Measurements from ENCODE around the gene LCN15.
A peak's percentile ranks its signal among the peaks of the same experiment; 100 is the strongest.
"Not testable (repeated sequence)": the region's sequence is repeated elsewhere in the genome, so short reads cannot be mapped to it uniquely, and the experiment has no call there.

LCN15 gene

DNA sequence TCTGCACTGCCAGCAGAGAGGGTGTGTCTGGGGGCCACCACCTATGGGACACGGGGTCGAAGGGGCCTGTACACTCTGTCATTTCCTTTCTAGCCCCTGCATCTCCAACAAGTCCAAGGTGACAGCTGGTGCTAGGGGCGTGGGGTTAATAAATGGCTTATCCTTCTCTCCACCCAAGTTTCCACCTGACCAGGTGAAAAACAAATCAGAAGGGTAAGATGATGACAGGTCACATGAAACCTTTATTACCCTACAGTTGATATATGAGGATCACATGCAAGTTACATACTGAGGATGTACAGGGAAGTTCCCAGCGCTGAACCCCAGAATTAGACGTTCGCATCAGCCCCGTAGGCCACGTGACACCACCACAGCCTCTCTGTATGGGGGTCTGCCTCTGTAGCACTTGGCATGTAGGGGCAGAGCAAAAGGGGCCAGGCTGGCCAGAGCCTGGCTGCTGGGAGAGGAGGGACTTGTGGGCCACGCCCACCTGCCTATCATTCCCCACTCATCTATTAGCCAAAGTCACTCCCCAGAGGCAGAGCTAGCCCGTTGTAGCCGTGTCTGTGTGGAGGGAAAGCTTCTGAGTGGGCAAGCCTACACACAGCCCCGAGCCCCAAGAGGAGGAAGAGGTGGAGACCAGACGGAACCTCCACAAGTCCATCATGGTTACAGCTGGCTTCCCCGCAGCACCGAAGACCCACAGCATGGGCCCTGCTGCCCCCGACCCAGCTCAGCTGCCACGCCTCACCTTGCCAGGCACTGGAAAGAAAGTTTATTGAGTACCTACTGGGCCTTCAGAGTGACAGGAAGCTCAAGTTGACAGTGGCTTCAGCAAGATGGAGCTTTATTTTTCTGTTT, 29.0 kb upstream of the LCN15 start:
- no peak for DNase-seq

DNA sequence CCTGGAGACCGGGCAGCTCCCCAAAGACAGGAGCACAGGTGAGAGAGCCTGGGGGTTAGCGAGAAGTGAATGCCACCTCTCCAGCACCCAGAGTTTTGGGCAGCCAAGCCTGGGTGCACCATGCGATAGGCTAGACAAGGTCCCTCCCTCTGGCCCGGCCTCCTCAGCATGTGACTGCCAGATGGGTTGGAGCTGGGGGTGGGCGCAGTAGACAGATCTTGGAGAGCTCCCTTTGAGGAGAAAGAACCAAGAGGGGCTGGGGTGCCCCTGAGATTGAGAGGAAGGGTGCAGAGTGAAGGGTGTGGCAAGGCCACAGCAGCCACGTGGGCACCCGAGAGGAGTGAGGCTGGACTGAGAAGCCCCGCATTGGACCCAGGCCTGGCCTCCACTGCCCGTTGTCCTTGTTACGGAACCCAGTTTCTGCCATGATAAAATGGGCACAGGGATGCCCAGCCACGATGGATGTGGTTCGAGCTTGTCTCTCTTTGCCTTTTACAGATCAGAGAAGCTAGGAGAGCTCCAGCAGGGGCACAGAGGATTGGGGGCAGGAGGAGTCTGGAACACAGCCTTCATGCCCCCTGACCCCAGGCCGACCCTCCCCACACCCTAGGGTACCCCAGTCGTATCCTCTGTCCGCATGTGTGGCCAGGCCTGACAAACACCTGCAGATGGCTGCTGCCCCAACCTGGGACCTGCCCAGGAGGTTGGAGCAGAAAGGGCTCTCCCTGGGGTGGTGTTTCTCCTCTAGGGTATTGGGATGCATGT, 28.2 kb upstream of the LCN15 start:
- no peak for DNase-seq

DNA sequence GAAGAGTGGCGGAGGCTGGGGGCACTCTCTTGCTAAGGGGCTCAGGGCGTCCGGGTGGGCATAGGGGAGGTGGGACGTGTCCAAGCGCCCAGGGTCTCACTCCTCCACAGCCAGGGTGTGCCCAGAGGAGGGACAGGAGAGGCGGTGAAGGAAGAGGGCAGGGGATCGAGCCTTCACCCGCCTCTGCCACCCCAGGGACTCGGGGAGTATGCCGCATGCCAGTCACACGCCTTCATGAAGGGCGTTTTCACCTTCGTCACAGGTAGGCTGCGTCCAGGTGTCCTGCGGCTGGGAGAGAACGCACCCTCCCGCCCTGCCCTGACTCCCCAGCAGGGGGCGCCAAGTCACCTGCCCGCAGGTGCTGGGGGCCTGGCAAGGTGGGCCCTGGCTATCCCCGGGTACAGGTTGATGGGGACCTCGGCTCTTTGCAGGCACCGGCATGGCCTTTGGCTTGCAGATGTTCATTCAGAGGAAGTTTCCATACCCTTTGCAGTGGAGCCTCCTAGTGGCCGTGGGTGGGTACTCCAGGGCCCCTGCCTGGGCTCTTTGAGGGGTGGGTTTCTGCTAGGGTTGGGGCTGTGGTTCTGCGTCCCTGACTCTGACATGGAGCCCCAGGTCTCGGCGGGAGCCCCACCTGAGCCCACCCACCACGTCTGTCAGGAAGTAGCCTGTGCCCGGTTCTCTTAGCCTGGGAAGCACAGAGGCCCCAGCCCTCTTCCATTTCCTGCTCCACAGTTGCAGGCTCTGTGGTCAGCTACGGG, 27.4 kb upstream of the LCN15 start:
- DNase-seq: peak; percentile 73

DNA sequence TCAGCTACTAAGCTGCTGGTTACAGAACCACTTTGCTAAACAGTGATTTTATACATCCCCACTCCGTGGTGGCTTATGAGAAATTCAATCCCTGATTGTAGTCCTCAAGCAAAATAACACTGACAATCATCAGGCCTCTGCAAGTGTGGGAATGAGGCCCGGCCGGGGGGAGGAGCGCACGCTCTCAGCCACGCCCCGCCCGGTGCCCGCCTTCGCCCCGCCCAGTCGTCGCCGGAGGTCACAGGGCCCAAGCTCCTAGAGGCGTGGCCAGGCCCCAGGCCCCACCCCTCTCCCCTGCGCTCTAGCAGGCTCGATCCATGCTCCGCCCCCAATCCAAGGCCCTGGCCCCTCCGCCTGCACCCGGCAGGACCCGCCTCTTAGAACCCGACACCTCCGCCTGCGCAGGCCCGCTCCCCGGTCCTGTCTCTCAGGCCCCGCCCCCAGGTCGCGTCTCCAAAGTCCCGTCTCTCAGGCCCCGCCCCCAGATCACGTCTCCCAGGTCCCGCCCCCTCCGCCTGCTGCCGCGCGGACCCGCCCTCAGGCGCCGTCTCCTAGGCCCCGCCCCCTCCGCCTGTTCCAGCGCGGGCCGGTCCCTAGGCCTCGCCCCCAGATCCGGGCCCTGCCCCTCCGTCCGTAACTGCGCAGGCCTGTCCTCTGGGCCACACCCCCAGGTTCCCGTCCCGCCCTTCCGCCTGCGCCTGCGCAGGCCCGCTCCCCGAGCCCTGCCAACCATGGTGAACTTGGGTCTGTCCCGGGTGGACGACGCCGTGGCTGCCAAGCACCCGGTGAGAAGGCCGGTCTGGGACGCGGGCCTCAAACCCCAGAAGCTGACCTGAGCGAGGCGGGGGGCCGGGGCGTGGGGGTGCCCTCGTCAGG, 26.6 kb upstream of the LCN15 start, which contains the start of gene TMEM141:
Gene TMEM141, plus strand, starts transcription at position 705 of the 876 bp plus-strand sequence. Its CDS starts 27 bp downstream, at position 732.
- DNase-seq: peak; percentile 100

DNA sequence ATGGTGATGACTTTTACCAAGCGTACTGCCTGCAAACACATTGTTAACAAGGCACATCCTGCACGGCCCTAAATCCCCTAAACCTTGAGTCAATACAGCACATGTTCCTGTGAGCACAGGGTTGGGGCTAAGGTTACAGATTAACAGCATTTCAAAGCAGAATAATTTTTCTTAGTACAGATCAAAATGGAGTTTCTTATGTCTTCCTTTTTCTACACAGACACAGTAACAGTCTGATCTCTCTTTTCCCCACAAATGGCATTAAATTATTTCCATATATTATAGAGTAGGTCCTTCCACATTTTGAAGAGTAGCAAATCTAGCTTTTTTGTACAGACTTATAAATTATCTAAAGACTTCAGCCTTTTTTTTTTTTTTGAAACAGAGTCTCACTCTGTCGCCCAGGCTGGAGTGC, 25.2 kb upstream of the LCN15 start:
- no peak for DNase-seq

DNA sequence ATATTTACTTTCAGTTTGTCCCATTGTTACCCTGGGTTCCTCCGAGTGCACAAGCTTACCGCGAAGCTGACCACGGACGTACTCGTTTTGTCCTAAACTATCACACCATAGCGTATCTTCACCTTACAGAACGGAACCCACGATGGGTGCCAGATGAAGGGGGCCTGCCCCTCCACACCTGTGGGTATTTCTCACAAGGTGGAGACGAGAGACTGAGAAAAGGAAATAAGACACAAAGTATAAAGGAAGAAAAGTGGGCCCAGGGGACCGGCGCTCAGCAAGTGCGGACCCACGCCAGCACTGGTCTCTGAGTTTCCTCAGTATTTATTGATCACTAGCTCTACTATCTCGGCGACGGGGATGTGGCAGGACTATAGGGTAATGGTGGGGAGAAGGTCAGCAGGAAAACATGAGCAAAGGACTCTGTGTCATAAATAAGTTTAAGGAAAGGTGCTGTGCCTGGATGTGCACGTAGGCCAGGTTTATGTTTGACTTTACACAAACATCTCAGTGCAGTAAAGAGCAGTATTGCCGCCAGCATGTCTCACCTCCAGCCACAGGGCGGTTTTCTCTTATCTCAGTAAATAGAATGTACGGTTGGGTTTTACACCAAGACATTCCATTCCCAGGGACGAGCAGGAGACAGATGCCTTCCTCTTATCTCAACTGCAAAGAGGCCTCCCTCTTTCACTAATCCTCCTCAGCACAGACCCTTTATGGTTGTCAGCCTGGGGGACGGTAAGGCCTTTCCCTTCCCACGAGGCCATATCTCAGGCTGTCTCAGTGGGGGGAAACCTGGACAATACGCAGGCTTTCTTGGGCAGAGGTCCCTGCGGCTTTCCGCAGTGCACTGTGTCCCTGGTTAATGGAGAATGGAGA, 24.6 kb upstream of the LCN15 start:
- not testable (repeated sequence) for DNase-seq

DNA sequence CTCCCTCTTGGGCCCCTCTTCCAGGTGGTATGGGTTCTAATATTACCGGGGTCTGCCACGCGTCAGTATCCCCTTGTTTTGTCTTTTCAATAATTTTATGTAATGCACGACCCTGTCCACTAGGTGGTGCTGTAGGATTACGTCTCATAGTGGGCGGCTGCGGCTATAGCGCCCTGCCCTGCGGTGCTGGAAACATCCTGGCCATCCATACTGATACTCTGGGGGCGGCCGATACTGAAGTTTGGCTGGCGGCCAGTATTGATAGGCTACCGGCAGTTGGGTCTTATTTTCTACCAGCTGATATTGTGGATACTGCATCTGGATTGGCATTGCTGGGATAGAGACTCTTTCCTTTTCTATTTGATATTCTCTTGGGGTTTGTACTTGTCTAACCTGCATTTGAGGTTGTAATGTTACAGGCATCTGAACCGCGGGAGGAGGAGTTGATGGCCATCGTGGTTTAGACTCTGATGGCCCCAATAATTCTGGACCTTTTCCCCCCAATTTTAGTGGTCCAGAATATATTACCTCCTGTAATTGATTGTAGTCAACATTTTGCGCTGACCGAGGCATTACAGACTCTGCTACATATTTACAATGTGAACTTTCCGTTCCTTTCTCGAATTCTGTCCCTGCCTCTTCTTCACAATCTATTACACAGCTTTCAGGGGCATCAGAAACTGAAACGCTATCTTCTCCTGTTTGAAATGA, 23.5 kb upstream of the LCN15 start:
- peak; percentile 80 for DNase-seq

DNA sequence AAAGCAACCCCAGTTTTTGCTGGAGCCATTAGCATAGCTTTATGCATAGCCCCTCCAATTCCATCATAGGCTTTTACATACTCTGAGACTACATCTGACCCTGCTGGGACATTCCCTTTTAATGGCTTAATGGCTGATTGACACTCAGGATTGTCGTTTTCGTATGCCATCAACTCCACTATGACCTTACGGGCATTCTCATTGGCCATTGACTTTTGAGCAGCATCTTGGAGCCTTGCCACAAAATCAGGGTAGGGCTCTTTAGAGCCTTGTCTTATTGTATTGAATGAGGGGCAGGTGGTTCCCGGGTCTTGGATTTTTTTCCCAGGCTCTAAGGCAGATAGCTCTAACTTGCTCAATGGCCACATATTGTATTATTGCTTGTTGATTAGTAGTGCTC, 22.7 kb upstream of the LCN15 start:
- DNase-seq: not testable (repeated sequence)

DNA sequence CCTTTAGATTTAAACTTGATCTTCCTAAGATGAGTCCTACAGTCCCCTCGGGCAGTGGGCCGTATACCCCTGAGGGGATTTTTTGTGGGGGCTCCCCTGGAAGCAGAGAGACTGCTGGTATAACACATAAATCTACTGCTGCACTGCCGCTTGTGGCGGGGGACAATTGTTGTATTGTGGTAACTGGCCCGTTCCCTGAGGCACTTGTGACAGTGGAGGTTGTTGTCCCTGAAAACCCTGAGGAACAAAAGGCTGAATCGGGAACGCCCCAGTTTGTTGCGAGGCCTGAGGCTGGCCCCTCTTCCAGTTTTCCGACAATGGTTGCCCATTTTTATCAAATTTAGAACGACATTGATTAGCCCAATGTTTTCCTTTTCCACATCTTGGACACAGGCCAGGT, 22.1 kb upstream of the LCN15 start:
- DNase-seq: no peak

DNA sequence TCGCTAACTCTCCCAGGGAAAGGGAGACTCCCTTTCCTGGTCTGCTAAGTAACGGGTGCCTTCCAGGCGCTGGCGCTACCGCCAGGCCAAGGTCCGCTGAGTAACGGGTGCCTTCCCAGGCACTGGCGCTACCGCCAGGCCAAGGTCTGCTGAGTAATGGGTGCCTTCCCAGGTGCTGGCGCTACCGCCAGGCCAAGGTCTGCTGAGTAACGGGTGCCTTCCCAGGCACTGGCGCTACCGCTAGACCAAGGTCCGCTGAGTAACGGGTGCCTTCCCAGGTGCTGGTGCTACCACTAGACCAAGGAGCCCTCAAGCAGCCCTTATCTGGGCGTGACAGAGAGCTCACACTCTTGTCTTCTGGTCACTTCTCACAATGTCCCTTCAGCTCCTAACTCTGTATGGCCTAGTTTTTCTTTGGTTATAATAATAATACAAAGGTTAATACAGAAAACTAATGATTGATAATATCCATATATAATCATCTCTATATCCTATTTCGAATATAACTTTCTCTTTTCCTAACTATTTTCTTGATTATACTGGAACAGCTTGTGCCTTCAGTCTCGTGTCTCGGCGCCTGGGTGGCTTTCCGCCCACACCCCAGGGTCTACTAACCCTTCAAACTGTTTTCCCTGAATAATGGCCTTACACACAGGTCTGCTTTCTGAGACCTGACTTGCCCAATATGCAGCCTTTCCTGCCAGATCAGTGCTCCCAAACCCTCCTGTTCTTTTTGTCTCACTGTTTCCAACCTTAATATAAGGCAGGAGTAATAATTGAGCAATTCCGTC, 21.4 kb upstream of the LCN15 start:
- not testable (repeated sequence) for DNase-seq

DNA sequence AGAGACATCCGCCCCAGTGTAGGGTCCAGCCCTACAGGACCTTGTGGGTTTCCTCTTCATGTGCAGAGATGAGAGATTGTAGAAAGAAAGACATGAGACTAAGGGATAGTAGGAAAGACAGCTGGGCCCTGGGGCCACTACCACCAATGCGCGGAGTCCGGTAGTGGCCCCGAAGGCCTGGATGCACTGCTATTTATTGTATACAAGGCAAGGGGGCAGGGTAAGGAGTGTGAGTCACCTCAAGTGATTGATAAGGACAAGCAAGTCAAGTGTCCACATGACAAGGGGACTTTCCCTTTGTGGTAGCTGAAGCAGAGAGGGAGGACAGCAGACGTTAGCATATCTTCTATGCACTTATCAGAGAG, 20.7 kb upstream of the LCN15 start:
- DNase-seq: no peak

DNA sequence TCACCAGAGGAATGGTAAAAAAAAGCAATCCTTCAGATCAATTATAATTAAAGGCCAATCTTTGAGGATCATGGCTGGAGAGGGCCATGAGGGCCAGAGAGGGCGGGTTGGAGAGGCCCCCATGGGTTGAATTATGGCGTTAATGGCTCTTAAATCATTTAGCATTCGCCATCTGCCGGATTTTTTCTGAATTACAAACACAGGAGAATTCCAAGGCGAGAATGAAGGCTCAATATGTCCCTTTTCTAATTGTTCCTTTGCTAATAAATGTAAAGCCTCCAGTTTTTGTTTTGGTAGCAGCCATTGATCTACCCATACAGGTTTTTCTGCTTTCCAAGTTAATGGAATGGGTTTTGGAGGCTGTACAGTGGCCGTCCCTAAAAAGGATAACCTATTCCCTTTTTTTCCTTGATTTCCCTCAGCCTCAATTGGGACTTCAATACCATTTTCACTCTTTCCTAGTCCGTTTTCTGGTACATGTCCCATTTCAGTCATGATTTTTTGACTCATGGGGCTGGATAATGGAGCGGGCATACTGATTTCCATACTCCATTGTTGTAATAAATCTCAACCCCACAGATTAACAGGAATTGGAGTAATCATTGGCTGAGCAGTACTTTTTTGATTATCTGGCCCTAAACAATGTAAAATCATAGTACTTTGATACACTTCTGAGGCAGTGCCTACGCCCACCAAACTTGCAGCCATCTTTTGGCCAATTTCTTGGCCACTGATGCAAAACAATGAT, 20.1 kb upstream of the LCN15 start:
- no peak for DNase-seq

DNA sequence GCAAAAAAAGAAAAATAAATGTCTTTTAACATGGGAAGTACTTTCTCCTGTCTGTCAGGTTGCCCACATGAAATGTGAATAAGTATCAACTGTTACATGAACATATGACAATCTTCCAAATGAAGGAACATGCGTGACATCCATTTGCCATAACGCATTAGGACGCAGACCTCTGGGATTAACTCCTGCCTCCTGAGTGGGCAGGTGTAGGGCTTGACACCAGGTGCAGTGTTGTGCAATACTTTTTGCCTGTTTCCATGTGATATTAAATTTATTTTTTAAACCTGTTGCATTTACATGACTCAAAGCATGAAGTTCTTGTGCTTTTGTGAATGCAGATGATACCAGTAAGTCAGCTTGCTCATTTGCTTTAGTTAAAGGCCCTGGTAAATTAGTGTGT, 18.1 kb upstream of the LCN15 start:
- no peak for DNase-seq

DNA sequence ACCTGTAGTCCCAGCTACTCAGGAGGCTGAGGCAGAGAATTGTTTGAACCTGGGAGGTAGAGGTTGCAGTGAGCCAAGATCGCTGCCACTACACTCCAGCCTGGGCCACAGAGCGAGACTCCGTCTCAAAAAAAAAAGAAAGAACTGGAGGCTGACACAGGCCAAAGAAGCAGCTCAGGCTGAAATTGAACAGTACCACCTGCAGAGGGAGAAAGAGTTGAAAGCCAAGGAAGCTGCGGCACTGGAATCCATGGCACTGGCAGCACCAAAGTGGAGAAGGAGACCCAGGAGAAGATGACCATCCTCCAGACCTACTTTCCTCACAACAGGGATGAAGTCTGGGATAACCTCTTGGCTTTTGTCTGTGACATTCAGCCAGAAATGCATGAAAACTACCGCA, 15.5 kb upstream of the LCN15 start:
- no peak for DNase-seq

DNA sequence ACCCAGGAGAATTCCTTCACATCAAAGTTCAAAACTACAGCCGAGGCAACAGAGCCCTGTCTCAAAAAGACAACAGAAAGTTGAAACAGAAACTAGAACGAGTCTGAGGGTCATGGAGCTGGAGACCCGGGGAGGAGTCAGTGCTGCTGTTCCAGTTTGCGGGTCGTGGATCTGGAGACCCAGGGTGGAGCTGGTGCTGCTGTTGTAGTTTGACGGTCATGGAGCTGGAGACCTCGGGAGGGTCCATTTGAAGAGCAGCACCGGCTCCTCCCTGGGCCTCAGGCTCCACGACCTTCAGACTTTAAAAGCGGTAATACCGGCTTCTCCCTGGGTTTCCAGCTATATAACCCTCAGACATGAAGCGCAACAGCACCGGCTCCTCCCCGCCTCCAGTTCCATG, 13.0 kb upstream of the LCN15 start:
- no peak for DNase-seq

DNA sequence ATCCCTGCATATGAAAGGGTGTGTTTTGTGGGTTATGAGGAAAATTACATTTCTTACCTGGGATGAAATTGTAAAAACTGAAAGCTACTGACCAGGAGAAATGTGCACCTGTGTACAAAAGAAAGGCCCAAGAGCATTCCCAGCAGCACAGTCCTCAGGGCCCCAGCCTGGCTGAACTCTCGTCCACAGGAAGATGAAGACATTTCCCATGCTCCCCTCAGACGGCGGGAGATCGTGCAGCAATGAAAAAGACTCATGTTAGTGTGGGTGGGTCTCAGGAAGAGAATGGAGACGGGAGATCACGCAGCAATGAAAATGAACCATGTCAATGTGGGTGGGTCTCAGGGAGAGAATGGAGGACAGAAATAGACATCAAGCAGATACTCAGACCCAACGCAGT, 12.6 kb upstream of the LCN15 start:
- DNase-seq: no peak

DNA sequence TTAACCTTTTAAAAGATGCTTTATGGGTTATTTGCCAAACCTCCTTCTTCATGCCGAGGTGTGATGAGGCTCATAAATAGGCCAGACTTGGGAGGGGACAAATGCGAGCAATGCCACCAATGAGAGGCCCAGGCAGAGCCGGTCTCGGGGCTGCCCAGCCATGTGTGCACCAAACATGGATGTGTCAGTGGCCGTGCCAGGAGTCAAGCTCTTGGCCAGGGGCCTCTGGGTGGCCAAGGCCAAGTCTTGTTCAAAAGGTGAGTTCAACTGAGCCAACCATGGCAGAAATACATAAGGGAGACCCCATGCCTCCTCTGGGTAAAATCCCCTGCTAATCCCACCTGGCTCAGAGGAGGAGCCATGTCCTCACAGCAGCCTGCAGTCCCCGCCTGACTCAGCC, 10.9 kb upstream of the LCN15 start:
- DNase-seq: no peak

DNA sequence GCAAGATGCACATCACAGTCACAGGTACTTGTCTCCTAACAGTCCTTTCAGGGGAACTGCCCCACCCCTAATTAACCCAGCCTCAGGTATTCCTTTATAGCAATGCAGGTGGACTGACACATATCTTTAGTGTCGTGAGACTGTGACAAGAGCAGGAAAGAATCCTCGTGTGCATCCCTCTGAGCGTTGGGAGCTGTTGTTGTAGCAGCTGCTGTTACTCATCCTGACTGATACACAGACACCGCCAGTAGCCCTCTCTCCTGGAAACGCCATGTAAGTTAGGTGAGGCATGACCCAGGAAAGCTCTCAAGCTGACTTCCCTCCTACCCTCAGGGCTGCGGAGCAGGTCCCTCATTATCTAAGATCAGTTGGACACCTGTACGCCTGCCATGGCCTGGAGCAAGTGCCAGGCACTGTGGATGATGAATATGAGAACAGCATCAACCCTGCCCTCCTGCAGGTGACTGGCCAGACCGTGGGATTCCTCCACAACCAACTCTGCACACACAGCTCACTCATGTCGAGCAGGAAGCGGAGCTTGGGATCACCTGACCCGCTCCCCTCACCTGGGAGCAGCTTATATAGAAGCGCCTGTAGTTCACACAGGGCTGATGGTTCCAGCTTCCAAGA, 10.2 kb upstream of the LCN15 start:
- DNase-seq: no peak

All from stimulated activated CD4-positive, alpha-beta T cell treated with anti-CD3 and anti-CD28 coated beads, Interleukin-15, amount 100 ng/mL, for 24 hours (primary cell).